Measurements from ENCODE around the gene TCTN2.

TCTN2 gene

DNA sequence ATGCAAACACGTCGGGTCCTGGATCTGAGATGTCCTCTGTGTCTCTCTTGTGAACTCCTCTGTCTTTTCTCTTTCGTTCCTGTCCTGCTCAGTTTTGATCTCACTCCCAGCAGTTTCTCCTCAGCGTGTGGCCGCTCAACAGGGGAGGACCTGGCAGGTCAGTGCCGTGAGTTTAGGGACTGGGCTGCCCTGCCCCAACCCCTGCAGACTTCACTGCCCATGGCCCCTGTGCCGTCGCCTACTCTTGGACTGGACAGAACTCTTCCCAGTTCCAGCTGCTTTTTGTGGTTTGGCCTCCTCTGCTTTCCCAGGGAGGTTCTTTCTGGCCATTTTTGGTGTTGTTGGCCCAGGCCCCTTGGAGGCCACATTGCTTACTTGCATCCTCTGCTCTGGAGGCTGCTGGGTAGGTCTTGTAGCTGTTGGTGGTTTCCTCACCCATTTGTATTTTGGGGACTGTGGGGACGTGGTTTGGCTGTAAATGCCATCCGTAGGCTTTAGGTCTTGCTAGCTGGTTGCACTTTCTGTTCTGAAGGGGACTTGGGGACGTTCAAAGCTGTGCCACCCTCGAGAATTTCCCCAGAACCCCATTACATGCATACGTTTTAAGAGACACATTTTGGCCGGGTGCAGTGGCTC, 71.1 kb downstream of the TCTN2 start:
- DNase-seq (ENCODE audit: low spot score) = no peak

DNA sequence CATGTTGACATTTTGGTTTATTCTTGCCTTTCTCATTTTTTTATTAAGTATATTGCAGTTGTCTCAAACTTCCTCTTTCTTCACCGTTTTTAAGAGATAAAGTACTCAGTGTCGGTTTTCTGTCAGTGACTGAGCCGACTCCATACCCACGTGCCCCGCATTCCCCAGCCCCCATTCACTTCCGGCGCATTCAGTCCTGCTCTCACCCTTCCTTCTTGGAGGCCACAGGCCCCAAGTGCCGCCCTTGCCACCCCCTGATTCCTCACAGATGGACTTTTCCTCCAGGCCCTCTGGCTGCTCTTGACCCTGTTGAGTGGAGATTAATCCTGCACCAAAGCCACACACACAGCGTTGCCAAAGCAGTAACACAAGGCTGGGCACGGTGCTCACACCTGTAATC, 72.1 kb downstream of the TCTN2 start:
- no peak for DNase-seq (ENCODE audit: low spot score)

DNA sequence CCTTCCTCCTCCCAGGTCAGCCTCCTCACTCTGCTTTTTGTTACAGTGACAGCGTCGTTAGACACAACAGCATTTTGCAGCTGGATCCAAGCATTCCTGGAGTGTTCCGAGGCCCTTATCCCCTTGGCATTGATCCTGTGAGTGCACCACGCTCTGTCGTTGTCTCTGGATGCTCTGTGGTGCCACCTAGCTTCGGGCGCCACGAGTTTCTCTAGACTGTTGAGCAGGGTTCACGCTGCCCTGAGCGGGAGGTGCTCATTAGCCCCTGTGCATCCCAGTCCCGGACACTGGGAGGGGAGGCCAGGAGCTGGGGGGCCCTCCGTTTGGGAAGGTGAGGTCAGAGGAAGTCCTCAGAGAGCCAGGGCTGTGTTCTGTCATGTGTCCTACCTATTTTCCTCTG, 73.9 kb downstream of the TCTN2 start:
- no peak for DNase-seq (ENCODE audit: low spot score)

DNA sequence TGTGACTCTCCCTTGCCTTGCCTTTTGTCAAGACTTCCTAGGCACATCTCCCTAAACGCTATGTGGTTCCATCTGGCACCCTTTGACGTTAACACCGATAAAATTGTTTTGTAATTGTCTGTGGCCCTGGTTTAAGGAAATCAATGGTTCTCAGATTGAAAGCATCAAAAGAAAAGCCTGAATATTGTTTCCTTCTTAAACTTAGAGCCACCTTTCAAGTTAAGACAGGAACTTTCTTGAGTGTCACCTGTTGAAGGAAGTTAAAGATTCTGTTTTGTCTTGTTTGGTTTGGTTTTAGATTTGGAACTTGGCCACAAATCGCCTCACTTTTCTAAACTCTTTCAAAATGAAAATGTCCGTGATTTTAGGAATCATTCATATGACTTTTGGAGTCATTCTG, 76.4 kb downstream of the TCTN2 start:
- DNase-seq (ENCODE audit: low spot score) = no peak

DNA sequence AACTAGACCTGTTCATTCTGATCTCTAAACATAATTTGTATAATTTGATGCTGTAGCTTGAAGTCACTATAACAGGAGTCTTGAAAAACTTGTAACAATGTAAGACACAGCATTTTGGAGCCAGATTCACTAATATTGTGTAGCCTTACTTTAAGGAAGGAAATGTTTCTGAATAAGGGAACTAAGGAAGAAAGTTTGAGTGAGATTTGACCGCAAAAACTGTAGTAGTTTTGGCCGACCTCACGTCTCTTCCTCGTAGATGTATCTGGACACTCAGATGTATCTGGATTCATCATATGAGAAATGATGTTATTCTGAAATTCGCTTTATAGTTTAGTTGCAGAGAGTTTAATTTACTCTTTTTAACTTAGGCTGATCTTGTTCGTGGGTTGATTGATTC, 77.2 kb downstream of the TCTN2 start:
- no peak for DNase-seq (ENCODE audit: low spot score)

DNA sequence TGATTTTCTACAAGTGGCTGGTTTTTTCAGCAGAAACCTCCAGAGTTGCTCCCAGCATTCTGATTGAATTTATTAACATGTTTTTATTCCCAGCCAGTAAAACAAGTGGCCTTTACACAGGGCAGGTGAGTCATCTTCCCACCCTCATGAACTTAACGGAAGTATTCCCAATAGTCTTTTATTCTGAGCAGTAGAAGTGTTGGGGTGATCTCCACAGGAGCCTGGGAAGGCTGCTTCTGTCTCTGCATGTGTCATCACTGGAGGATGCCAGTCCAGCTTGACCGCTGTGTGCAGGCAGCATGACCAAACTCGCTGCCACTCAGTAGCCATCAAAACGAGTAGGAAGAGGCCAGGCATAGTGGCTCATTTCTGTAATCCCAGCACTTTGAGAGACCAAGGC, 77.7 kb downstream of the TCTN2 start:
- DNase-seq (ENCODE audit: low spot score) = no peak

DNA sequence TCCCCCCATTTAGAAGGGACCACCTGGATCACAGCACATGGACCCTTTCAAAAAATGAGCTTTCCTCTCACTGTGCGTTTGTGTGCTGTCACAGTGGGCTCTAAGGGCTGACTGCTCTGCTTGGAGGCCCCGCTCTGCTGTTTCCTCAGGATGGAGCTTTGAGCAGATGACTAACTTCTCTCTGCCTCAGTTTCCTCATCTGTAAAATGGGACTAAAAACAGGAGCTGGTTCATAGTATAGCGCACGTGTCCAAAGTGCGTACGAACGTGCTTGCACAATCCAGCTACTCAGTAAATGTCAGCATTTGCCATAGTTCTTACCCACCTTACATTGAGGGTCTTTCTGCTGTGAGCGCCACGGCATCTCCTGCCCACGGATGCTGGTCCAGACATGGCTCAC, 78.4 kb downstream of the TCTN2 start:
- DNase-seq (ENCODE audit: low spot score) = no peak

DNA sequence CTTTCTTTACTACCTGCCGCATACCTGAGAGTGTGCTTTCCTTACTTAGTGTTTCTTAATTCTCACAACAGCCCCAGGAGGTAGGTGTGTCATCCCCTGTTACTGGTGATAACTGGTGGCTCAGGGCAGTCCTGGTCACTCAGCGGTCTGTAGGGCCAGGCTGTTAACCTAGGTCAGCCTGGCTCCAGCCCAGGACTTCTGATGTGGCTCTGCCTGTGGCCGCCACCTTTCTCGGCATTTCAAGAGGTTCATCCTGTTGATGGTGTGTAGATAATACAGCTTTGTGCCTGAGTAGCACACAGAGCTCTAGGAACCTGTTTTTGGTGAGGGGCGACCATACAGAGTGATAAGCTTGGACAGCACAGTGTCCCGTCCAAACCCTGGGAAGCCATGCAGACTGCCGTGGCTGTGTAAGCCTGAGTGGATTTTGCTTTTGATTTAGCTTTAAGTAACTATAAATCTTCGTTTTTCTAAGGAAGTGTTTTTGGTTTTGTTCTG, 79.3 kb downstream of the TCTN2 start:
- DNase-seq (ENCODE audit: low spot score) = no peak

DNA sequence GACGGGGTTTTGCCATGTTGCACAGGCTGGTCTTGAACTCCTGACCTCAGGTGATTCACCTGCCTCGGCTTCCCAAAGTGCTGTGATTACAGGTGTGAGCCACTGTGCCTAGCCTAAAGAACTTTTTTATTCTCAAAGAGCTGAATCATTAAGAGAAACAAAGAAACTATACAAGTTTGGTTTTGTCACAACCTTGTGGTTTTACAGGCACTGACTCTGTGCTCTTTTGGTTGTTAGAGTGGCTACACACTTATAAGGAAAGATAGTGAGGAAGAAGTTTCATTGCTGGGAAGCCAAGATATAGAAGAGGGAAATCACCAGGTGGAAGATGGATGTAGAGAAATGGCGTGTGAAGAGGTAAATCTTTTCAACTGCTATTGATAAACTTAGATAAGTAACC, 81.1 kb downstream of the TCTN2 start:
- no peak for DNase-seq (ENCODE audit: low spot score)

DNA sequence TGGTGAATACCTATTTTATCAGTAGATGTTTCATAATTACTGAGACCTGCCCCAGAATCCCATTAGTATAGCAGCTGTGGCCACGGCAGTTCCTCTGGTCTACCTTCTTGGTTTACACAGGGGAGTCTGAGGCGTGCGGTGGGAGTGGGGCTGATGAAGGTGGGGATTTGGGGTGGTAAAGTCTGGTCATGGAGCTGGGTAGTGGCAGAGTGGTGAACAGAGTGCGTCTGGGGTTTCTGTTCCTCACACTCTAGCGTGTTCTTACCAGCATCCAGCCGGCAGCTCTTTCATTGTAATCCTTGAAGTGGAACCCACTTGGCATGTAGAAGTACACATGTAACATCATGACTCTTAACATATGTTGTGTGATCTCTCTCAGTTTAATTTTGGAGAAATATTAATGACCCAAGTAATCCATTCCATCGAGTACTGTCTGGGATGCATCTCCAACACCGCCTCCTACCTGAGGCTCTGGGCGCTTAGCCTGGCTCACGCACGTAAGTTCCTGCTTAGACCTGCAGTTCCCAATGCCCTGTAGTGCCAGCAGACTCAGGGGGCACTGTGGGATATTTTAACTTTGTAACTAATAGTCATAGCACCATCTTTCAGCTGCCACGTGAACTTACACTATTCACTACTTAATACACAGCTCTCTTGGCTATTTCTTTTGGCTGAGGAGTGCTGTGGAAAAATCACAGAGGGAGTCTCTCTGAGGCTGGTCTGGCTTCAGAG, 83.3 kb downstream of the TCTN2 start:
- no peak for DNase-seq (ENCODE audit: low spot score)

DNA sequence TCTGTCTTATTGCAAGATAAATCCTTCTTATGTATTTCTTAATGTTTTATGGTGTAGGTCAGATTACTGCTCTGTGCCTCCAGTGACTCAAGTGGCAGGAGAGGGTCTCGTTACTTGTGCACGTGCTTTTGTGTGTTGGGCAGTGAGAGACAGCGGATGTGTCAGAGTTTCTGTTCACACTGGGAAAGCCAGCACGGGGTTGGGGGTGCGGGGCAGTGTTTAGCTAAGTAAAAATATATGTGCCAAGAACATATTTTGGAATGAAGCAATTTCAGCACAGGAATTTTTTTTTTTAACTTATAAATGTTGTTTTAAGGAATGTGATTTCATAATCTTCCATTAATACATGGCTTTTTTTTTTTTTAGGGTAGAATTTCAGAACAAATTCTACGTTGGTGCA, 86.6 kb downstream of the TCTN2 start:
- DNase-seq (ENCODE audit: low spot score) = no peak
